Activated T-helper 9 cell treated with anti-CD3 and anti-CD28 coated beads, Interleukin-2, amount 50 U/mL, for 16 hours (primary cell): Measurements from ENCODE around the gene MVB12A.

Experiments
- DNase-seq: peaks from one replicate; pipeline ENCODE4 v3.0.0-alpha.2; 2020; ENCODE audit warnings: low read depth

Gene MVB12A

DNA sequence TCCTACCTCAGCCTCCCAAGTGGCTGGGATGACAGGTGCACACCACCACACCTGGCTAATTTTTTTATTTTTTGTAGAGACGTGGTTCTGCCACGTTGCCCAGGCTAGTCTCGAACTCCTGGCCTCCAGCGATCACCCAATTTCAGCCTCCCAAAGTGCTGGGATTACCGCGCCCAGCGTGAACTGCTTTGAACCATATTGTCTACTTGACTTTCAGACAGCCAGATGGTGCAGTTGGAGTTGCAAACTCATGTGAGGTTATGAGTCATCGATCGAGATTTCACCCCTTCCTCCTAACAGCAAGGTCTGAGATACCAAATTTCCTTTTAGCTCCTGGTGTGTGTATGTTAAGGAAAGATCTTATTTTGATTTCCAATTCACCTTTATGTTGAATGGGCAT, 53.2 kb downstream of the MVB12A start:
- DNase-seq: no peak
